A549 (cell line): ENCODE results near the gene TIMM44.

Experiments used
- BHLHE40 ChIP-seq: IDR thresholded peaks from 2 replicates; pipeline ENCODE4 v1.6.1; 2012; ENCODE audit warnings: low read depth, low read length, inconsistent platforms
- CBX2 ChIP-seq: fragments of 200-600 bp; sonication (generic); IDR thresholded peaks from 2 replicates; pipeline ENCODE4 v1.6.1; 2016; ENCODE audit warnings: low read depth, mild to moderate bottlenecking, borderline replicate concordance
- CEBPB ChIP-seq, 2 experiments: fragments of >200 bp in 1 of 2; sonication (Bioruptor Twin) in 1 of 2; formaldehyde crosslinking in 1 of 2; IDR thresholded peaks; 2 replicates each; pipeline ENCODE4 v1.6.1; 2012 to 2016
- CTCF ChIP-seq: fragments of >200 bp; sonication (Bioruptor Twin); formaldehyde crosslinking; IDR thresholded peaks from 3 replicates; pipeline ENCODE4 v1.5.1; 2016
- EHF ChIP-seq: fragments of 250-450 bp; sonication (Bioruptor Pico); IDR thresholded peaks from 2 replicates; pipeline ENCODE4 v1.5.0; 2020; ENCODE audit warnings: mild to moderate bottlenecking
- EHMT2 ChIP-seq: fragments of 200-600 bp; sonication (generic); IDR thresholded peaks from 2 replicates; pipeline ENCODE4 v1.6.1; 2016; ENCODE audit warnings: antibody characterized with exemption, low read depth, mild to moderate bottlenecking, moderate library complexity
- JUN ChIP-seq, 2 experiments: fragments of >200 bp; sonication (Bioruptor Twin); formaldehyde crosslinking; IDR thresholded peaks; 2 replicates in 1 of 2; 3 replicates in 1 of 2; pipeline ENCODE4 v1.6.1; 2016 to 2017
- POLR2A ChIP-seq: IDR thresholded peaks from 2 replicates; pipeline ENCODE4 v1.6.1; 2012; ENCODE audit warnings: mild to moderate bottlenecking, low read length
- REST ChIP-seq: fragments of 200-600 bp; sonication (generic); IDR thresholded peaks from 2 replicates; pipeline ENCODE4 v1.6.1; 2016; ENCODE audit warnings: antibody characterized with exemption, mild to moderate bottlenecking, moderate library complexity
- RFX5 ChIP-seq: fragments of 450-650 bp; IDR thresholded peaks from 2 replicates; pipeline ENCODE4 v1.7.1; 2014; ENCODE audit warnings: antibody characterized with exemption, mild to moderate bottlenecking, moderate library complexity
- SREBF2 ChIP-seq: fragments of 450-650 bp; IDR thresholded peaks from 2 replicates; pipeline ENCODE4 v1.6.1; 2014; ENCODE audit warnings: mild to moderate bottlenecking, moderate library complexity

DNA sequence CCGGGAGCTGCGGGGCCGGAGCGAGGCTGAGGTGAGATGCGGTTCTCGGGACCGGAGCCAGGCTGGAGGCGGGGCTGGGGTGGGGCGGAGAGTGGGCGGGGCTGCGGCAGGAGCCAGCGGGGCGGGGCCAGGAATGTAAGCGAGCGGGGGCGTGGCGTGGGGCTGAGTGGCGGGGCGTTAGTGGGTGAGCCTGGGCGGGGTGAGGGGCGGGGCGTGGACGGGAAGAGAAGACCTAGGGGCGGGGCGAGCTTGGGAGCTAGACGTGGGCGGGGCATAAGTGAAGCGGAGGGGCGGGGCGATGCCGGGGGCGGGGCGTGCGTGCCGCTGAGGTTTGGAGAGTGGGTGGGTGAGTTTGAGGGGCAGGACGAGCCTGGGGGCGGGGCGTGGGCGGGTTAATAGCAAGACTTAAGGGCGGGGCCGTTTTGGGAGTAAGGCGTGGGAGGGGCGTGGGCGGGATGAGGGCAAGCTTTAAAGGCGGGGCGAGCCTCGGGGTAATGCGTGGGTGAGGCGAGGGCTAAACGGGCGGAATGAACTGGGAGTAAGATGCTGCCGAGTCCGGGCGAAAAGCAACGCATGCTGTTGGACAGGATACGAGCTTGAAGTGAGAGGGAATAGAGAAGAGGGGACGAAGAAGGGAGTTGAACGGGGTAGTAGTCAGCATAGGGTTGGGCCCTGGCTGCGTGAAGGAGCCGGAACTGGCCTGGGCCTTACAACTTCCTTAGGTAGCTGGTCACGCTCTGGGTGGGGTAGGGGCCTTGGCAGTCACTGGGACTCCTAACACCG lies 22.8 kb downstream of the TIMM44 start:
- TF ChIP-seq EHF (CRISPR knock-in tag) (no peak), CTCF (no peak), REST (no peak), BHLHE40 (no peak), RFX5 (no peak), CBX2 (no peak), SREBF2 (no peak), POLR2A (no peak; the same call in 1 of the 2 replicates), EHMT2 (no peak), JUN (IDR thresholded peaks at IDR 0.05) (peak in 1 of 2 experiments; percentile 4; a peak in 1 of 5 replicates), CEBPB (IDR thresholded peaks at IDR 0.05) (no peak)
